COLO829 (cell line): ENCODE data around the gene ATP5PB.

ENCODE experiments used
- DNase-seq: peaks from one replicate; pipeline ENCODE4 v3.0.0; 2012; ENCODE audit warnings: low spot score

The ATP5PB gene

DNA sequence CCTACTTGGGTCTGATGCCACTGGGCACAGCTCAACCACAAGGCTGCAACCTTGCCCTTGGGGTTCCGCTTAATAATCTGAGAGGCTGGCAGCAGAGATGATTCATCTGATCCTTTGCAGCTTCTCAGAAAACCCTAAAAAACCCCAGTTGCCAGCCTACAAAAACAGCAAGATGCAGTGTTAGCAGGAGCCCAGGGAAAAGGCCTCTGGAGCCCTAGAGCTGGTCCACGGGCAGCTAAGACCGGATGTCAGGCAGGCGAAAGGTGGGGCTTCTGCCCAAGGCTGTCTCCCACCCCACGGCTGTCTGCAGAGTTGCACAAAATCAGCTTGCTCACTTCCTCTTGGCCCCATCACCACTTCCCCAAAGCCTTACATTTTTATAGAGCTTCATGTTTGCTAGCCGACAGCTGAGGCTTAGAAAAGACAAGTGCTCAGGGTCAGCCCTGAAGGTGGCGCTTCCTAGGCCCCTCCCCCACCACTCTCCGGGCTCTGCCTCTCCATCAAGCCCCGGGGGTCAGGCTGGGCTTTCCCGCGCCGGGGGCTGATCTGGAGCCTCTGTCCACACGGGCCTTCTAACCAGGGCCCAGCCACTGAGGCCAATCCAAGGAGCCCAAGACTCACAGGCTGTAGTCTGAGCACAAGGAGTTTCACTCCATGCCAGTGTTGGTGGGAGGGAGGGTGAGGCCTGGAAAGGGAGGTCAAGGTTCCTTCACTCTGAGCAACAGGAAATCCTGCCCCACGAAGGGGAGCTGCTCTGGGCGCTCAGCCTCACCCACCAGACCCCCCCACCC is 58.3 kb downstream of the ATP5PB start:
- no peak for DNase-seq

DNA sequence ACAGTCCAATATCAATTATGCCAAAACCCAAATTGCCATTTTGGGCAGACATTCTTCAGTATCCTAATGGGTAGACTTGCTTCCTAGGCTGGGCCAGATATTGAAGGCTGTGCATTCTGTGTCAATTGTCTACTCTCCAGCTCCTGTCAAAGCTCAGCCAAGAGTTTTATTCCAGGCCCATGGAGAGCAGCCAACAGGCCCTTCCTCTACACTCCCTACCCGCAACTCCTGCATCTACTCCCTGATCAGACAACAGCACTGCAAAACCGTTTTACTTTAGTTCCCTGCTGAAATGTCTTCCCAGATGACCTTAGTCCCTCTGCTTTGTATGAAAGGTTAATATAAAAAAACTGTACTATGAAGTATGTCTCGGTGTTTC is 60.7 kb downstream of the ATP5PB start:
- no peak for DNase-seq

DNA sequence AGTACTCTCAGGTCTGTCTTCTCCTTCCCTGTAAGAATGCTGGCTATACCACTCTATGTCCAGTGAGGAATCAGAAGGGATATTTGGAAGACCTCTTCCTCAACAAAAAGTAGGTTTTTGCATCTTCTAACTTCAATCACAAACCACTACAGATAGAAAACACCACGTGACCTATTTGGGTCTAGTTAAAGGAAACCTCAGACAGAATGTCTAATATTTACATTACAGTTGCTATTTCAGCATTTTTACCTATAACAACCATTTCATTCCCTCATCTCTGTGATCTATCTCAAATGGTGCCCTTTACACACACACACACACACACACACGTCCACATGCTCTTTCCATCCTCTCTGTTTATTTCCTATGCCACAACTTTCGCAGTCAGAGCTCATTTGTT is 62.1 kb downstream of the ATP5PB start:
- DNase-seq = no peak
